OCI-LY7 (cell line): ENCODE data around the gene SLC16A12.

Experiments
- CTCF ChIP-seq: fragments of 200-600 bp; sonication (generic); conservative IDR thresholded peaks from 2 replicates; pipeline ENCODE4 v1.5.1; 2014; ENCODE audit warnings: mild to moderate bottlenecking, antibody characterized with exemption, low read length, moderate library complexity, mixed read lengths
- EZH2phosphoT487 ChIP-seq: fragments of 200-600 bp; sonication (generic); IDR thresholded peaks from 2 replicates; pipeline ENCODE4 v1.6.1; 2018; ENCODE audit warnings: low read depth, borderline replicate concordance, mild to moderate bottlenecking, mixed run types, antibody characterized with exemption, low read length, moderate library complexity, mixed read lengths

GRCh38 chr10:89384474-89385340, 150.7 kb downstream of the SLC16A12 start:
- TF ChIP-seq CTCF, result no peak
- no peak for TF ChIP-seq EZH2phosphoT487
